GM10266 (cell line): ENCODE data around the gene TSPEAR.
"Not testable (repeated sequence)": the region's sequence is repeated elsewhere in the genome, so short reads cannot be mapped to it uniquely, and the experiment has no call there.

Experiments used
- DNase-seq: peaks from one replicate; pipeline ENCODE4 v3.0.0; 2012; ENCODE audit errors: extremely low spot score
- TF ChIP-seq, protein P1 (sequence below): IDR thresholded peaks from 2 replicates; pipeline ENCODE4 v1.5.1; 2012; ENCODE audit warnings: mild to moderate bottlenecking, low read depth; ENCODE audit not compliant: control insufficient read depth, insufficient read depth; ENCODE audit errors: missing control alignments

Gene TSPEAR

DNA sequence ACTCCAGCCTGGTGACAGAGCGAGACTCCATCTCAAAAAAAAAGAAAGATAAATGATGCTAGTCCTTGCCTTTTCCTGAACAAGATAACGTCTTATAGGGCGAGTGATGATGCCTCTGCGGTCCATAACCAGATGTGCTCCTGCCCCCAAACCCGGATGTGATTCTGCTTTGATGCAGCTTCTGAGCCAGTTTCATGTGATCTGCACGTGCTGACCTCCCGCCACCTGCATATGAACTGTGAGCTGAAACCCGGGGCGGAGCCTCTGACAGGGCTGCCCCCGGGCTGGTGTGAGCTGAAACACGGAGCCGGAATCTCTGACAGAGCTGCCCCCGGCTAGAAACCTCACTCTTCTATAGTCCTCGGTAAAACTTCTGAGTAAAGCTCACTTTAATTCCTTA is 58.2 kb downstream of the TSPEAR start:
- DNase-seq = no peak
- TF ChIP-seq, protein P1, sequence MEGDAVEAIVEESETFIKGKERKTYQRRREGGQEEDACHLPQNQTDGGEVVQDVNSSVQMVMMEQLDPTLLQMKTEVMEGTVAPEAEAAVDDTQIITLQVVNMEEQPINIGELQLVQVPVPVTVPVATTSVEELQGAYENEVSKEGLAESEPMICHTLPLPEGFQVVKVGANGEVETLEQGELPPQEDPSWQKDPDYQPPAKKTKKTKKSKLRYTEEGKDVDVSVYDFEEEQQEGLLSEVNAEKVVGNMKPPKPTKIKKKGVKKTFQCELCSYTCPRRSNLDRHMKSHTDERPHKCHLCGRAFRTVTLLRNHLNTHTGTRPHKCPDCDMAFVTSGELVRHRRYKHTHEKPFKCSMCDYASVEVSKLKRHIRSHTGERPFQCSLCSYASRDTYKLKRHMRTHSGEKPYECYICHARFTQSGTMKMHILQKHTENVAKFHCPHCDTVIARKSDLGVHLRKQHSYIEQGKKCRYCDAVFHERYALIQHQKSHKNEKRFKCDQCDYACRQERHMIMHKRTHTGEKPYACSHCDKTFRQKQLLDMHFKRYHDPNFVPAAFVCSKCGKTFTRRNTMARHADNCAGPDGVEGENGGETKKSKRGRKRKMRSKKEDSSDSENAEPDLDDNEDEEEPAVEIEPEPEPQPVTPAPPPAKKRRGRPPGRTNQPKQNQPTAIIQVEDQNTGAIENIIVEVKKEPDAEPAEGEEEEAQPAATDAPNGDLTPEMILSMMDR = no peak

DNA sequence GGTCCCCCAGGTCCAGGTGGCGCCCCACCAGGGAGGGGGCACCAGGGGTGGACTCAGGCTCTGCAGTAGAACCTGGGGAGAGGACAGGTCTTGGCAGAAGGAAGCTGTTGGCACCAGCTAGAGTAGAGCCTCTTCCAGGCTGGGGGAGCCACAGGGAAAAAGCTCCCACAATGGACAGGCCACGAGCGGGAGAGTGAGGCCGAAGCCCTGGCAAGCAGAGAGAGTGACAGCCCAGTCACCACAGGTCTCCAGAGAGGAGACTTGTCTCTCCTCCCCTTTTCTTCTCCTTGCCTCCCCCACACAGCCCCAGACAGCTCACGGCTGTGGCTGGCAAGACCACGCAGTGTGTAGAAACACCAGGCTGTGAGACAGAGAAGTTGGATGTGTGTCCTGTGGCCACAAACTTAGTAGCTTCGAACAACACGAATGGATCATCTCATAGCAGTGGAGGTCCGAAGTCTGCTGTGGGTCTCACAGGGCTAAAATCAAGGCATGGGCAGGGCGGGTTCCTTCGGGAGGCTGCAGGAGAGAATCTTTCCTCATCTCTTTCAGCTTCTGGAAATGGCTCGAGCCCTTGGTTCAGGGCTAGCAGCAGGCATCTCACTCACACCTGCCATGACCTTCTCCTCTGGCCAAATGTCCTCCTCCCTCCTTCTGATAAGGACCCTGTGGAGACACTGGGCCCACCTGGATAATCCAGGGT is 60.2 kb downstream of the TSPEAR start:
- TF ChIP-seq, protein P1 = no peak

DNA sequence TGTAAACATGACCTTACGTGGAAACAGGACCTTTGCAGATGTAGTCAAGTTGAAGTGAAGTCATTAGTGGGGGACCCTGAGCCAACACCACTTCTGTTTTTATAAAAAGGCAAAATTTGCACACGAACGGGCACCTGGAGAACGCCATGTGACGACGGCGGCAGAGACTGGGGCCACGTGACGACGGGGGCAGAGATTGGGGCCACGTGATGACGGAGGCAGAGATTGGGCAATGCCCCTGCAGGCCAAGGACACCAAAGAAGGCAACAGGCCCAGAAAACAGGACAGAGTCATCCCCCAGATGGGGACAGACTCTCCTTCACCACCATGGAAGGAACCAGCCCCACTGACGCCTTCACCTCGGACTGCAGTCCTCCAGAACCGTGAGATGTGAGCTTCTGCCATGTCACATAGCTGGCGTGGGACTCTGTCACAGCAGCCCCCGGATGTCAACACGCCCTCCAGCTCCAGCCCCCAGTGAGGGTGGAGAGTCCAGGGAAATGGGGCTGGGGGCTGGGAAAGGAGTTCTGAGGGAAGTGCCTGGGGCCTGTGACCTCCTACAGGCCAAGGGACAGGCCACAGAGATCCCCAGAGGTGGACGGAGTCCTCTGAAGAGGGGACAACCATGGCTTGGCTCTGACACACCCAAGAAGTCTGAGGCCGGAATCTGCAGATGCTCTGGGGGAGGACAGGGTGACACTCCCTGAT is 61.0 kb downstream of the TSPEAR start:
- TF ChIP-seq, protein P1 = no peak
- no peak for DNase-seq

More for the DNA sequence above, 60.2 kb downstream of the TSPEAR start:
- DNase-seq = no peak

DNA sequence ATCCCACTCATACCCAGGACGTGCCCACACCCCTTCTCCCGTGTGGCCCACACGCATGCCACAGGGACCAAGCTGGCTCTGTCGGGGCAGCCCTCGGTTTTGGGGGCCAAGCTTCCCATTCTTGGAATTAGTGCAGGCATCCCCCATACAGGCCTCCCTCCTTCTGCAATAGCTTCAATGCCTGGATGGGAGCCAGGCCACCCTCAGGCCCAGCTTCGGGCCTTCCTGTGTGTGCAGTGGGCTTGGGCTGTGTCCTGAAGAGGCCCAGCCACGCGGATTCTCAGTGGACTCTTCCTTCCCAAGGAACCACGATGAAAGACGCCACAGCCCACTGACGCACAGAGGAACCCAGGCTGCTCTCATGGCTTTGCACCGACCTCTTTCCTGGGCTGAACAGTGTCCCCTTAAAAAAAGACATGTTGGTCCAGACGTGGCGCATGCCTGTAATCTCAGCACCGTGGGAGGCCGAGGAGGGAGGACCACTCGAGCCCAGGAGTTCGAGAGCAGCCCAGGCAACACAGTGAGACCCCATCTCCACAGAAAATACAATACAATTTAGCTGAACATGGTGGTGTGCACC is 61.8 kb downstream of the TSPEAR start:
- TF ChIP-seq, protein P1 = no peak
- no peak for DNase-seq

DNA sequence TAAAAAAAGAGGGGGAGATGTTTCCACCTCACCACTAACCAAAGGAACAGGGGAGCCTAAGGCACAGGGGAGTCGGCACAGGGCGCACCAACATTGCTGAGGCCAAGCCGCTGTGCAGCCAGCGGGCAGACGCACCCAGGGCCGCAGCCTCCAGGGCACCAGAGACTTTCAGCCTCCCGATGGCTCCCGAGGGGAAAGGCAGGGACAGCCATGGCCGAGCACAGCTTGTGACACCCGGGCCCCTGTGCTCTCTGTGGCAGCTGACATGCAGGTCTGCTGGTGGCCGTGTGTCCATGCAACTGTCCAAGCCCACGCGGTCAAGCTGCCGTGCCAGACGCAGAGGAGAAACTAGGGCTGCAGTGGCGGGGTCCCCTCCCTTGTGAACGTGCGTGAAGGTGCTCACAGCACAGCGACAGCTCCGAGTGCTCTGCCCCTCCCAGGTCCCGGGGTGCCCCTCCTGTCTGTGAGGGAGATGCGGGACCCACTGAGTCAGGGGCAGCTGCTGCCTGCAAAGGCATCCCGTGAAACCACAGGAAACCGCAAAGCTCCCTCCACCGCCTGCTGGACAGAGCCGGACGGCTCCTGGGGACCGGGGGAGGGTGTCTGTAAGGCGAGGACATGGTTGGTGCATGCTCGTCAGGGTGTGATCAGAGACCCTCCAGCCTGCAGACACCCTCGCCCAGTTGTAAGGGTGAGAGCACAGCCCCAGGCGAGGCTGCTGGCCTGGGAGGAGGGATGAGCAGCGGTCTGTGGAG is 62.6 kb downstream of the TSPEAR start:
- DNase-seq = no peak
- TF ChIP-seq, protein P1 = no peak

DNA sequence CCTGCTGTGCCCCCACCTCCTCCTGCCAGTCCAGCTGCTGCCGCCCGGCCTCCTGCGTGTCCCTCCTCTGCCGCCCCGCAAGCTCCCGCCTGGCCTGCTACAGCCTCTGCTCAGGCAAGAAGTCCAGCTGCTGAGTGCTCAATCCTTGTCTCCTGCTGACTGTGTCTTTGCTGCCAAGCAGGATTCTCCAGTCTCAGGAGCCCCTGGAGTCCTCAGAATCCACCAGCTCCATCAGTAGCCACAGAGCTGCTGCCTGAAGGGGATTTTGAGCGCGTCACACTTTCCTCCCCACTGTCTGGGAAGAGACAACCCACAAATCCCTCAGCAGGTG is 64.2 kb downstream of the TSPEAR start:
- TF ChIP-seq, protein P1 = no peak
- DNase-seq = no peak

DNA sequence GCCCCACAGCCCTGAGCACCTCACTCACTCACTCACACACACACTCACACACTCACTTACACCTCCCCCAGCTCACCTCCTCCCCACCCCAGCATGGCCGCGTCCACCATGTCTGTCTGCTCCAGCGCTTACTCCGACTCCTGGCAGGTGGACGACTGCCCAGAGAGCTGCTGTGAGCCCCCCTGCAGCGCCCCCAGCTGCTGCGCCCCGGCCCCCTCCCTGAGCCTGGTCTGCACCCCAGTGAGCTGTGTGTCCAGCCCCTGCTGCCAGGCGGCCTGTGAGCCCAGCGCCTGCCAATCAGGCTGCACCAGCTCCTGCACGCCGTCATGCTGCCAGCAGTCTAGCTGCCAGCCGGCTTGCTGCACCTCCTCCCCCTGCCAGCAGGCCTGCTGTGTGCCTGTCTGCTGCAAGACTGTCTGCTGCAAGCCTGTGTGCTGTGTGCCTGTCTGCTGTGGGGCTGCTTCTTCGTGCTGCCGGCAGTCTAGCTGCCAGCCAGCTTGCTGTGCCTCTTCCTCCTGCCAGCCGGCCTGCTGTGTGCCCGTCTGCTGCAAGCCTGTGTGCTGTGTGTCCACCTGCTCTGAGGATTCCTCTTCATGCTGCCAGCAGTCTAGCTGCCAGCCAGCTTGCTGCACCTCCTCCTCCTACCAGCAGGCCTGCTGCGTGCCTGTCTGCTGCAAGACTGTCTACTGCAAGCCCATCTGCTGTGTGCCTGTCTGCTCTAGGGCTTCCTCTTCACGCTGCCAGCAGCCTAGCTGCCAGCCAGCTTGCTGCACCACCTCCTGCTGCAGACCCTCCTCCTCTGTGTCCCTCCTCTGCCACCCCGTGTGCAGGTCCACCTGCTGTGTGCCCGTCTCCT is 64.8 kb downstream of the TSPEAR start, which contains the start of gene KRTAP10-11:
TSS of gene KRTAP10-11 (plus strand) at position 49 of the 856 bp plus-strand sequence. CDS start at position 94, 45 bp downstream.
- DNase-seq = not testable (repeated sequence)
